CD14-positive monocyte (primary cell): Measurements from ENCODE around the gene HECTD4. TPM values are rescaled to one million over a fixed set of nuclear protein-coding genes. Genes with fewer than 3 reads are reported as not detected.

Experiments used
- DNase-seq, 3 donors: peaks; one replicate each; pipeline ENCODE4 v3.0.0-alpha.2; 2011 to 2022
- H2AFZ ChIP-seq: 2 replicates; pipeline ENCODE4 v1.6.0; 2012; ENCODE audit warnings: mild to moderate bottlenecking, low read depth, low read length, inconsistent platforms; ENCODE audit not compliant: insufficient read depth, poor library complexity, severe bottlenecking
- H3K27ac ChIP-seq, 2 donors: 1 replicate in 1 of 2; 2 replicates in 1 of 2; pipeline ENCODE4 v1.5.1; 2012 to 2013; ENCODE audit warnings: low read length in 2 of 2, control low read depth in 1 of 2, inconsistent platforms in 1 of 2, low read depth in 1 of 2, mild to moderate bottlenecking in 1 of 2
- H3K27me3 ChIP-seq, 2 donors: one replicate each; pipeline versions ENCODE4 v1.6.0 to v1.6.1; 2011 to 2013; ENCODE audit warnings: low read length in 2 of 2; ENCODE audit not compliant: control insufficient read depth in 2 of 2, insufficient read depth in 2 of 2
- H3K36me3 ChIP-seq, 2 donors: replicated peaks in 1 of 2; 1 replicate in 1 of 2; 2 replicates in 1 of 2; pipeline versions ENCODE4 v1.5.1 to v1.6.1; 2012 to 2013; ENCODE audit warnings: low read length in 2 of 2, control low read depth in 1 of 2, inconsistent platforms in 1 of 2, mild to moderate bottlenecking in 1 of 2; ENCODE audit not compliant: insufficient read depth in 2 of 2, control insufficient read depth in 1 of 2
- H3K4me1 ChIP-seq, 2 donors: 1 replicate in 1 of 2; 2 replicates in 1 of 2; pipeline versions ENCODE4 v1.5.1 to v1.6.1; 2012 to 2013; ENCODE audit warnings: low read length in 2 of 2, control low read depth in 1 of 2, inconsistent platforms in 1 of 2, mild to moderate bottlenecking in 1 of 2, moderate library complexity in 1 of 2; ENCODE audit not compliant: insufficient read depth in 2 of 2, control insufficient read depth in 1 of 2
- H3K4me2 ChIP-seq: replicated peaks from 2 replicates; pipeline ENCODE3; 2012; ENCODE audit warnings: low read length, moderate library complexity, mild to moderate bottlenecking; ENCODE audit not compliant: poor library complexity, severe bottlenecking; ENCODE audit errors: extremely low read depth
- H3K4me3 ChIP-seq, 3 experiments: fragments of 200-600 bp in 1 of 3; sonication (generic) in 1 of 3; replicated peaks in 1 of 3; 1 replicate in 2 of 3; 2 replicates in 1 of 3; pipeline ENCODE4 v1.5.1; 2011 to 2013; ENCODE audit warnings: low read length in 3 of 3, mild to moderate bottlenecking in 3 of 3, control low read depth in 2 of 3, low read depth in 2 of 3, inconsistent platforms in 1 of 3, moderate library complexity in 1 of 3
- H3K79me2 ChIP-seq: 2 replicates; pipeline ENCODE4 v1.6.0; 2012; ENCODE audit warnings: mild to moderate bottlenecking, control low read depth, inconsistent platforms, low read length, moderate library complexity; ENCODE audit not compliant: insufficient read depth
- H3K9ac ChIP-seq: 2 replicates; pipeline ENCODE4 v1.6.0; 2017; ENCODE audit warnings: low read length, mild to moderate bottlenecking; ENCODE audit not compliant: insufficient read depth, poor library complexity, severe bottlenecking
- H3K9me3 ChIP-seq, 2 donors: replicated peaks in 1 of 2; 1 replicate in 1 of 2; 2 replicates in 1 of 2; pipeline versions ENCODE4 v1.5.1 to v1.6.1; 2012 to 2013; ENCODE audit warnings: low read length in 2 of 2, control low read depth in 1 of 2; ENCODE audit not compliant: control insufficient read depth in 1 of 2, insufficient read depth in 1 of 2
- H4K20me1 ChIP-seq: 2 replicates; pipeline ENCODE4 v1.6.0; 2012; ENCODE audit warnings: mild to moderate bottlenecking, low read length, control low read depth, moderate library complexity; ENCODE audit not compliant: insufficient read depth
- H3K27ac Mint-ChIP-seq, 7 donors: one replicate each; pipeline ENCODE4 v1.8.0; 2020; ENCODE audit warnings: mild to moderate bottlenecking in 7 of 7, mixed read lengths in 7 of 7, moderate library complexity in 6 of 7, inconsistent platforms in 2 of 7
- H3K27me3 Mint-ChIP-seq, 3 donors: one replicate each; pipeline ENCODE4 v1.8.0; 2021 to 2022; ENCODE audit warnings: low read depth in 3 of 3, mild to moderate bottlenecking in 3 of 3, mixed read lengths in 3 of 3, moderate library complexity in 3 of 3, inconsistent platforms in 1 of 3
- H3K36me3 Mint-ChIP-seq, 2 donors: one replicate each; pipeline ENCODE4 v1.8.0; 2020; ENCODE audit warnings: mixed read lengths in 2 of 2, inconsistent platforms in 1 of 2, mild to moderate bottlenecking in 1 of 2
- H3K4me1 Mint-ChIP-seq: one replicate; pipeline ENCODE4 v1.8.0; 2020; ENCODE audit warnings: mild to moderate bottlenecking, mixed read lengths
- H3K4me3 Mint-ChIP-seq, 2 donors: one replicate each; pipeline ENCODE4 v1.8.0; 2020; ENCODE audit warnings: mild to moderate bottlenecking in 2 of 2, mixed read lengths in 2 of 2, moderate library complexity in 1 of 2
- H3K9me3 Mint-ChIP-seq, 7 donors: one replicate each; pipeline ENCODE4 v1.8.0; 2020 to 2022; ENCODE audit warnings: mixed read lengths in 7 of 7, mild to moderate bottlenecking in 6 of 7, moderate library complexity in 6 of 7, inconsistent platforms in 2 of 7
- WGBS: methylation state at CpG from one replicate; pipeline ENCODE4 v1.1.5; 2013; ENCODE audit warnings: missing lambda C conversion rate; ENCODE audit not compliant: insufficient coverage; 5-methylcytosine and 5-hydroxymethylcytosine counted together
- intact Hi-C, 2 donors: fragments of 100-400 bp; cut with micrococcal nuclease; formaldehyde crosslinking; loops; one replicate each; pipeline versions ENCODE4 v1.15.0 to v1.15.1; 2023
- polyA plus RNA-seq, 3 donors: library from polyadenylated mRNA; depleted of rRNA in 1 of 3; unstranded in 2 of 3; stranded (reverse) in 1 of 3; fragments of 300-500 nt in 2 of 3; fragments of >200 nt in 1 of 3; fragmentation: Illumina TruSeq in 2 of 3; gene quantifications; 1 replicate in 2 of 3; 2 replicates in 1 of 3; pipeline ENCODE4 v1.2.3, GENCODE V29; 2012 to 2021
- TF ChIP-seq, protein P1 (sequence below): fragments of 200-600 bp; IDR thresholded peaks from one replicate; pipeline ENCODE4 v1.8.0; 2022; ENCODE audit warnings: antibody characterized with exemption, mild to moderate bottlenecking

The HECTD4 gene
- polyA plus RNA-seq, 3 donors = 0.73 to 18.3 (median 2.4) TPM

DNA sequence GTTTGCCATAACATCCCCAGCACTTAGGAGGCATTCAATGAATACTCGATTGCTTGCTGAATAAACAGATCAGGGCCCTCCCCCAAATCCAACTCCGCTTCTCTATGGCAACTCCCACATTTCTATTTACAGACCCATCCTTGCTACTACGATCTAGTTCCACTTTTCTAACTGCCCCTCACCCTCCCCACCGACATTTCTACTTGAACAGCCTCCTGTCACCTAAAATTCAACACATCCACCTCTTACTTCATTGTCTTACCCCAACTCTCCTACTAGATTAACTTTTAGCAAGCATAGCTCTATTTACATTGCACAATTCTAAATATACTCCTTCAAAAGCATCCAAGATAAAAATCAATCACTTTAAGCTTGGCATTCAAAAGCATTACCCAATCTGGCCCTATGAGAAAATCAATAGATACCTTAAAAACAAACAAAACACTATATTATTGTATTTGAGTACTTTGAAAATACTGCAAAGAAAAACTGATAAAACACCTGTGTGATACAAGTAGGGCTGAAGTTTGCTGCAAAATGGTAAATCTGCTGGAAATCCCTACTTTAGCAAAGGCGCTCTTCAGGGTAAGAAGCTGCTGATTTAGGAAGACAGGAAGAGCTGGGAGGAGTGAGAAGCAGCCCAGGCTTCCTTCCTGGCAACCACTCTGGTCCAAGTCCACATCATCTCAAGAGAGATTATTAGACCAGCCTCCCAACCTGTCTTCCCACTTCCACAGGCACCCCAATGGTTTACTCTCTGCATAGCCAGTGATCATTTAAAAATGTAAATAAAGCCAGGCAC lies 96.4 kb downstream of the HECTD4 start:
- Histone ChIP-seq H4K20me1 (no peaks in the 10 kb centered on the region), H3K79me2 (no peaks in the 10 kb centered on the region), H3K27me3 (no peaks in the 10 kb centered on the region), H2AFZ (no peak overlapping the region), H3K4me3 (no peak overlapping the region), H3K9ac (no peak overlapping the region), H3K4me1 (no peaks in the 10 kb centered on the region), H3K27ac (no peak overlapping the region), H3K36me3 (peaks cover 7 to 41% of the 10 kb centered on the region in 2 donors), H3K9me3 (peaks cover 4 to 20% of the 10 kb centered on the region in 2 donors), H3K4me2 (no peak overlapping the region)
- Mint-ChIP-seq H3K27ac (no peak overlapping the region), H3K27me3 (no peaks in the 10 kb centered on the region), H3K9me3 (peaks cover 2 to 20% (median 10%) of the 10 kb centered on the region in 7 donors), H3K4me3 (no peak overlapping the region), H3K36me3 (peaks cover 15 to 31% of the 10 kb centered on the region in 2 donors), H3K4me1 (no peaks in the 10 kb centered on the region)
- intact Hi-C loops = no loop called here
- no peak for DNase-seq
- TF ChIP-seq, protein P1, sequence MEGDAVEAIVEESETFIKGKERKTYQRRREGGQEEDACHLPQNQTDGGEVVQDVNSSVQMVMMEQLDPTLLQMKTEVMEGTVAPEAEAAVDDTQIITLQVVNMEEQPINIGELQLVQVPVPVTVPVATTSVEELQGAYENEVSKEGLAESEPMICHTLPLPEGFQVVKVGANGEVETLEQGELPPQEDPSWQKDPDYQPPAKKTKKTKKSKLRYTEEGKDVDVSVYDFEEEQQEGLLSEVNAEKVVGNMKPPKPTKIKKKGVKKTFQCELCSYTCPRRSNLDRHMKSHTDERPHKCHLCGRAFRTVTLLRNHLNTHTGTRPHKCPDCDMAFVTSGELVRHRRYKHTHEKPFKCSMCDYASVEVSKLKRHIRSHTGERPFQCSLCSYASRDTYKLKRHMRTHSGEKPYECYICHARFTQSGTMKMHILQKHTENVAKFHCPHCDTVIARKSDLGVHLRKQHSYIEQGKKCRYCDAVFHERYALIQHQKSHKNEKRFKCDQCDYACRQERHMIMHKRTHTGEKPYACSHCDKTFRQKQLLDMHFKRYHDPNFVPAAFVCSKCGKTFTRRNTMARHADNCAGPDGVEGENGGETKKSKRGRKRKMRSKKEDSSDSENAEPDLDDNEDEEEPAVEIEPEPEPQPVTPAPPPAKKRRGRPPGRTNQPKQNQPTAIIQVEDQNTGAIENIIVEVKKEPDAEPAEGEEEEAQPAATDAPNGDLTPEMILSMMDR = no peak
- 71% methylated on average over 5 of the region's 5 CpGs for WGBS

DNA sequence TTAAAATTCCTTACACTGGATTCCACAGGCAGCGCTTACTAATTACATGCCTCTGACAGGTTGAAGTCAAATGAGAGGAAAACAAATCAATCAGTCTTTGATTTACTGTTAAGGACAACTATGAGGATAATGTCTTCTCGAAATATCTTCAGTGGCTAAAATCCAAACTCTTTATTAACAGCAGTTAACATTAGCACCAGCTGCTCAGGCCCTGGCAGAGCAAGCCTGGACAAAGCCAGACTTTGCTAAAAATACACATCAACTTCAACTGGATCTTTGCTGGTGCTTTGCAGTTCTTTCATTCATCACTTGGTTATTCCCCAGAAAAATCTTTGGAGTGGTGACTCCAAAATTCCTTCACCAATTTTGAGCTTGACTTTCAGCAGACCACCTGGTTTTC lies 98.7 kb downstream of the HECTD4 start:
- no peaks in the 10 kb centered on the region for H3K79me2 ChIP-seq
- WGBS = 100% methylated on average over 1 of the region's 2 CpGs
- no peak overlapping the region for H2AFZ ChIP-seq
- TF ChIP-seq, protein P1 = no peak
- H3K4me1 ChIP-seq = no peaks in the 10 kb centered on the region
- H3K36me3 Mint-ChIP-seq = peaks cover 10 to 19% of the 10 kb centered on the region in 2 donors
- H3K4me1 Mint-ChIP-seq = no peaks in the 10 kb centered on the region
- peaks cover 1 to 4% of the 10 kb centered on the region in 2 donors for H3K9me3 ChIP-seq
- H3K9ac ChIP-seq = no peak overlapping the region
- no peak overlapping the region for H3K4me3 ChIP-seq
- H3K27me3 ChIP-seq = no peaks in the 10 kb centered on the region
- H3K27me3 Mint-ChIP-seq = no peaks in the 10 kb centered on the region
- DNase-seq = no peak
- no peak overlapping the region for H3K4me2 ChIP-seq
- no peak overlapping the region for H3K27ac ChIP-seq
- peaks cover 0 to 6% (median under 1%) of the 10 kb centered on the region in 7 donors for H3K9me3 Mint-ChIP-seq
- no peak overlapping the region for H3K27ac Mint-ChIP-seq
- H3K4me3 Mint-ChIP-seq = no peak overlapping the region
- peaks cover 8 to 37% of the 10 kb centered on the region in 2 donors for H3K36me3 ChIP-seq
- intact Hi-C loops = no loop called here
- H4K20me1 ChIP-seq = no peaks in the 10 kb centered on the region
